NOMO-1 (cell line): ENCODE data around the gene MICALL2.

ENCODE experiments used
- DNase-seq, 2 experiments: peaks; one replicate each; lab custom pipeline; 2025; ENCODE audit not compliant: unreplicated experiment in 2 of 2; lab: John Stamatoyannopoulos, UW

The MICALL2 gene

DNA sequence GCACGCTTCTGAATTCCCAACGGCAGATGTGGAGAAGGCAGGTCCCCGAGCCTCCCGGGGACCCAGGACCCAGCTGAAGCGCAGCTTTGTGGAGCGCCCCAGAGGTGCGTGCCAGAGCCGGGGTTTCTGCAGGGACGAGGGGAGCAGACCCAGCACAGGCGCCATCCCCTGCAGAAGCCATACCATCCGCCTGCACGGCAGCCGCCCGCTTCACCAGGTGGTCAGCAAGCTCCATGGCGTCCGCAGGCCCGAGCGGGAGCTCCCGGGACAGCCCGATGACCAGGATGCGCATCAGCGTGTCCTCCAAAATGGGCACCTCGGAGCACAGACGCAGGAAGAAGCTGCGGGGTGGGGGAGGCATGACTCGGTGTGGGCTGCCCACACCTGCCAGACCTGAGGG, 34.3 kb upstream of the MICALL2 start:
- DNase-seq, result no peak

DNA sequence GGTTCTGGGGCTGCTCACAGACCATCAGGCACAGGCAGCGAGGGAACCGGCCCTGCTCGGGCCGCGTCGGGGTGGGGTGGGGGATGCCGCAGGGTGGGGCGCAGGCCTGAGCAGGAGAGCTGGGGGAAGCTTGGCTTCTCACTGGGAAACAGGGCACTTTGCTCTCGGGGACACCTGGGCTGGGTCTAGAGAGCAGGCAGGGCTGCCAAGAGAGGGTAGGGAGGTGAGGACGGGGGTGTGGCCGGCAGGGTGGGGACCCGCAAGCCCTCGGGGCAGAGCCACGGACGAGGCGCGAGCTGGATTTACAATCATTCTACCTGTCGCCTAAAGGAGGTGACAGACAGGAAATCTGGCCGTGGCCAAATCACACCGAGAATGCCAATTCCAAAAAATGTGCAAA, 33.9 kb upstream of the MICALL2 start:
- no peak for DNase-seq

DNA sequence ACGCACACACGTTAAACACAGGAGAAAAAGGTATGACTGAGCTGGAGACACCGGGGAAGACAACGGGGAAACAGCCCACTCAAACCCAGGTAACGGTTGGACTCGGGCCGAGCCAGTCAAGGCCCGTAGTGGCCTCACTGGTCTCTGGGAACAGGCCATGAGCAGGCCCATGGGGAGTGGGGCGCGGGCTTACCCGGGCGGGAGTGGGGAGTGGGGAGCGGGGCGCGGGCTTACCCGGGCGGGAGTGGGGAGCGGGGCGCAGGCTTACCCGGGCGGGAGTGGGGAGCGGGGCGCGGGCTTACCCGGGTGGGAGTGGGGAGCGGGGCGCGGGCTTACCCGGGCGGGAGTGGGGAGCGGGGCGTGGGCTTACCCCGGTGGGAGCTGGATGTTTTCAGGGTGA, 33.4 kb upstream of the MICALL2 start:
- DNase-seq, result no peak

DNA sequence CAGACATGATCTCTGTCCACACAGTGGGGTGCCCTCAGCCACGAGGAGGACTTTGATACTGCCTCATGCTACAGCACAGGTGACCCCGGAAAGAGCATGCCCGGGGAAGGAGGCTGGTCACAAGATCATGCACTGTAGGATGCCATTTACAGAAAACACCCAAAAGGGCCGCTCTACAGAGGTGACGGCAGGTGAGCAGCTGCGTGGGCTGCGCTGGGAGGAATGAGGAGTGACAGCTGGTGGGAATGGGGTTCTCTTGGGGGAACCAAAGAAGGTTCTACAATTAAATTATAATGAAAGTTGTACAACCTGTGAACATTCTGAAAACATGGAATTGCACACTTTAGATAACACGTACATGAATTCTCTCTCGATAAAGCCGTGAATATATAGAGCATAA, 33.0 kb upstream of the MICALL2 start:
- DNase-seq, result no peak

DNA sequence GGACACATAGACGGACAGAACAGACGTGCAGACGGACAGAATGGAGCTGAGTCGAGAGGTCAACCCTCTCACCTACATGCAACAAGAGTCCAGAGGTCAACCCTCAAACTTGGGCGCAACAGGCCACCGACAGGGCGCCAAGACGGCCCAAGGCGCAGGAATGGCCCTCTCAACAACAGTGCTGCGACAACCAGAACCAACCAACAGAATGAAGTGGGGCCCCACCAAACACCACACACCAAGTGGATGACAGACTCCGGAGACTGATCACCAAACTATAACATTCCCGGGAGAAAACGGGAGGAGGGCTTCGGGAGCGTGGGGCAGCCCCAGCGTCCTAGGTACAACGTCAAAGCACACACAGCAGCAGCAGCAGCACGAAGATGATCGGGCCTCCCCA, 31.6 kb upstream of the MICALL2 start:
- no peak for DNase-seq

DNA sequence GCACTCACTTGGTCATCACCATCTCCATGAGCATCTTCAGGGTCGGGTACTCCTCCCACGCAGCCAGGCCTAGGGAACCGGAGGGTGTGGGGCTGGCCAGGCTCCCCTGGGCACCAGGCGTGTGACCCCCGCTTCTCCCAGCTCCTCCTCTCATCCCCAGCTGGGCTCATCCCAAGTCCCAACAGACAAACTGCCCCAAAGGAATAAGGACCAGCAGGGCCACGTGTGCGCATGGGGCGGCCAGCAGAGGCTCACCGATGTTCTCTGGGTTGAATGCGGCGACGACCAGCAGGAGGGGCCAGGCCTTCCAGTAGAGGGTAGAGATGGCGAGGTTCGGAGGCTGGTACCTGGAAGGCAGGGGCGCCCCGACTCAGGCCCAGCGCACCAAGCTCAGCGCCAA, 30.1 kb upstream of the MICALL2 start:
- DNase-seq, result no peak

DNA sequence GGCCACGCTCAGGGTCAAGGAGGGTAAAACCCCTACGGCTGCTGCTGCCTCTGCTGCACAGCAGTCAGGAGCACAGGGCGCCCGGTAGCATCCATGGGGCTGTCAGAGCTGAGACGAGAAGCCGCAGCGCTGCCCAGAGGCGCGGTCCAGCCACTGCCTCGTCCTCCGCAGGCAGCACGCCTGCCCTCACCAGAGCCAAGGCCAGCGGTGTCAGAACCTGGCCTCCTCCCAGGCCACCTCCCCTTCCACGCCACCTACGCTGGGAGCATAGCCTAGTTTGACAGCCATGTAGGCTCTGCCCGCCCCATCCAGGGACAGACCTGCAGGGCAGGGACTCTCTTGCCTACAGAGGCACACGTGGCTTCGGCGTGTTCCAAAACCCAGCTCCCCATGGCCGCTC, 28.7 kb upstream of the MICALL2 start:
- DNase-seq, result no peak

DNA sequence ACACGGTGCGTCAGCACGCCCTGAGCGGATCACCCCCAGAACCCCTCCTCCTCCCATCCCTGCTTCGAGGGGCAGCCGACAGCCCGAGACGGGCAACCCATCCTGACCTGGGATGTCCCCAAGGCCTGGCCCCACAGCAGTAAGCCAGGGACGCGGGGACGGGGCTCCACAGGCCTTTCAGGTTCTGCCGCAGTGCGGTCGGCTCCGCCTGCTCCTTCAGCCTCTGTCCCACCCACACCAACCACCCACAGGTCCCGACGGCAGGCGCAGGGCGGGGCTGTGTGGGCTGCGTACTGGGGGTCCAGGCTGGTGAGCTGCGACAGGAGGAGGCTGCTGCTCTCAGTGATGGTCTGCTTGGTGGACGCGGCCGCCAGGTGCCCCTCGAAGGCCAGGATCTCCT, 28.2 kb upstream of the MICALL2 start:
- no peak for DNase-seq

DNA sequence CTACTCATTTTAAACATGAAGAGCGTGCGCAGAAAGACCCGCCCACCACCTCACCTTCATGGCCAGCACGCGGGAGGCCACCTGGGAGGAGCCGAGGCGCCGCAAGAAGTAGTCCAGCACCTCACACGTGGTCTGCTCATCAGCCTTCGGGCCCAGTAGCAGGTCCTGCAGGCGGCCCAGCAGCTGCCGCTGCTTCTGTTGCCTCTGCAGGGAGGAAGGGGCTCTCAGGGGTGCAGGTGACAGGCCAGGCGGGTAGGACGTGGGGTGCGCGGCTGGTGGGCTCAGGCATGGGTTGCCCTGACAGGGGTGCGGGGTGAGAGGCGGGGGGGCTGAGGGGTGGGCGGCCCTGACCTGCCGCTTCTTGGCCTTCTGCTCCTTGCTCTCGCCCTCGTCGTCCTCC, 27.3 kb upstream of the MICALL2 start:
- no peak for DNase-seq

DNA sequence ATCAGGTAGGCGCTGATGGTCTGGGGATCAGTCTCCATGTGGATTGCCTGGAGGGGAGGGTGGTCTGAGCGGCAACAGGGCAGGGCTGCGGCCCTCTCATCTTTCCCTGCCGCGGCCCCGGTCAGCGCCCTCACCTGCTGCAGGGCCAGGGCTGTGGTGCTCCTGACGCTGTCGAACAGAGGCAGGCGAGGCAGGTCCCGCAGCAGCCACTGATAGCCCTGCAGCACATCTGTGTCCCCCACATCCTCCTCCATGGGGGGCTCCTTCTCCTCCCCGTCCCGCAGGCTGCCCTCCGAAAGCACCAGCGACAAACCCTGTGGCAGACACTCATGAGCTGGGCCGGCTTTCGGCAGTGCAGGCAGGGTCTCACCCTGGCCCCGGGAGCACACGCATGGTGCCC, 25.9 kb upstream of the MICALL2 start:
- DNase-seq, result no peak

DNA sequence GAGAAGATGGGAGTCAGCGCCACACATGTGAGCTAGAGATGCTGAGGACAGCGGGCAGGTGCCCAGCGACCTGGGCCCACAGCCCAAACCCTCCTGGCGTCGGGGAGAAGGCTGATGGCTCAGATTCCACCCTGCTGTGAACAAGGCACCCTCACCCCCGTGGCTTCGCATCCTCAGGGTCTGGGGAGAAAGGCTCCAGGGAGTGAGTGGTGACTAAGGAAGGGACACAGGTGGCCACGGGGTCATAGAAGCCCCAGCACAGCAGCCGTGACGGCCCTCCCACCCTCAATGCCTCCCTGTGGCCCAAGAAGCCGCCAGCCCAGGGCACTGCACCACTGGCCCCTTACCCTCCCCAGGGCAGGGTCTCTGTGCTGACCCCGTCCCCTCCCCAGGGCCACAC, 25.3 kb upstream of the MICALL2 start:
- DNase-seq, result no peak

DNA sequence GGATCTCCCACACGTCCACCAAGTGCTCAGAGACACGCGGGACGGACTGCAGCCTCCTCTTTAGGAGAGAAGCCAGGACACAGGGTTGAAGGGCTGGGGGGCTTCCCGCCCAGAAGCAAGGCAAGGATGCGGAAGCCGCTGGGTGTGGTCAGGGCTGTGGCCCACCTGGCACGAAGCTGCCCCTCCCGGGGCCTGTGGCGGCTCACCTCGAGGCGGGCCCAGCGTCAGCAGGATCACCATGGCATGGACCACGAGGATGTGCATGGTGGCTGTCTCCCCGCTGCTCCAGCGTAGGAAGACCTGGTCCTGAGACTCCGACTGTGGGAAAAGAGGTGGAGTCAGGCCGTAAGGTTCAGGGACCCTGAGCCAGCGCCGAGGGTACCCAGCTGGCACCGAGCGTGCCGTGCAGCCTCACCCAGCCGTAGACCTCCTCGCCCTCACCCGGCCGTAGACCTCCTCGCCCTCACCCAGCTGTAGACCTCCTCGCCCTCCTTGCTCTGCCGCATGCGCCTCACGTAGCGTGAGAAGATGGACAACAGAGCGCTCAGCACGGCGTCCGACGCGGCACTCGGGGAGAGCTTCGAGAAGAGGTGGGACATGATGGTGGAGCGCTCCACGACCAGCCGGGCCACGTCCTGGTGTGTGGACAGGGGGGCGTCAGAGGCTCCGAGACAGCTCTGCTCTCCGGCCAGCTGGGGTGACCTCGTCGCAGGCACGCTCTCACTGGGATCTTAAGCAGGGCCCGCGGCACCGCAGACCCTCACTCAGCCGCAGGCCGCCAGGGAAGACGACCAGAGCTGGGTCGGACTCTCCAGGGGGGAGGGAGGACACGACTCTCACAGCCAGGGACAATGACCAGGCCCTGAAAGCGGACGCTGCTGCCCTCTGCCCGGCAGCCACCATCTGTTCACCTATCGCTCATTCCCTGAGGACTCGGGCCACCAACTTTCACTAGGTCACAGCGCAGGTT, 24.6 kb upstream of the MICALL2 start:
- DNase-seq, result no peak

DNA sequence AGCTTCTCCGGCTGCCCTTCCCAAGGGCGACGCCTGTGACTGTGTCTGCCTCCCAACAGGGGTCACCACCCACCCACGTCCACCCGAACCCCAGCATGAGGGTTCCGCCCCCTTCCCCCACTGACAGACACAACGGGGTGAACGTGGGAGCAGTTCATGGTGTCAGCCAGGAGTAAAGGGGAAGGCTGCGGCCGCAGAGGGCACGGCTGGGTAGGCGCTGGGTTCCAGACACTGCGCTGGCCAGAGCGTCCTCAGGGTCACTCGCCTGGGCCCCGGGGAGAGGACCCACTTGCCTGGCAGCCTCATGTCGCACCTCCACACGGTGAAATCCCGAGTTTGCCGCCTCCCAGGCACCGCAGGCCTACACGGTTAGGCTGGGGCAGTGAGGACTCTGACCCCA, 23.8 kb upstream of the MICALL2 start:
- DNase-seq, result no peak

DNA sequence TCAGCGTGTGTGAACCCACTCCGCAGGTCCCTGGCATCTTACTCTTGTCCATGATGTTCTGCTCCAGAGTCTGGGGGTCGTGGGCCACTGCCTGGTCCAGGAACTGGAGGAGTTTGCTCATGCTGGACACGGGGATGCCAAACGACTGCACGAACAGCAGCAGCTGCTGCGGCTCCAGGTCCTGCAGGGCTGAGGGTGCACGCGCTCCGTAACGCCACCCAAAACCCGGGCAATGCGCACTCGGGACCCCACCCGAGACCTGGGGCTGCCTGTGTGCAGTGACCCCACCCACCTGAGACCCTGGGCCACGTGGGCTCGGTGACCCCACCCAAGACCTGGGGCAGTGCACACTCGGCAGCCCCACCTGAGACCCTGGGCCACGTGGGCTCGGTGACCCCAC, 22.0 kb upstream of the MICALL2 start:
- DNase-seq, result no peak

DNA sequence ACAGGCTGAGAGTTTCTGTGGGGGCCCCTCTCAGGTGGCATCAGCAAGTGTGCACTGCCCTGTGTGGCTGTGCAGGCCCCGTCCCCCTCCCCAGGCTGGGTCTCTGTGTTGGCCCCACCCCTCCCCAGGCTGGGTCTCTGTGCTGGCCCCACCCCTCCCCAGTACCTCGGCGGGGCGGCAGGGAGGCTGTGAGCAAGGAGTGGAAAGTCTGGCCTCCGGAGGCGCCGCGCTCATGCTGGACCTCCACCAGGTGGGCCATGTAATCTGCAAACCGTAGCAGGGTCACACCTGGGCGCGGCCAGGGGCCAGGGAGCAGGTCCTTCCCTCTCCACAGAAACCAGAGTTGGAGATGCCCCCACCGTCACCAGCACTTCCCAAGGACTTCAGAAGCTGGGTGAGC, 21.4 kb upstream of the MICALL2 start:
- no peak for DNase-seq

DNA sequence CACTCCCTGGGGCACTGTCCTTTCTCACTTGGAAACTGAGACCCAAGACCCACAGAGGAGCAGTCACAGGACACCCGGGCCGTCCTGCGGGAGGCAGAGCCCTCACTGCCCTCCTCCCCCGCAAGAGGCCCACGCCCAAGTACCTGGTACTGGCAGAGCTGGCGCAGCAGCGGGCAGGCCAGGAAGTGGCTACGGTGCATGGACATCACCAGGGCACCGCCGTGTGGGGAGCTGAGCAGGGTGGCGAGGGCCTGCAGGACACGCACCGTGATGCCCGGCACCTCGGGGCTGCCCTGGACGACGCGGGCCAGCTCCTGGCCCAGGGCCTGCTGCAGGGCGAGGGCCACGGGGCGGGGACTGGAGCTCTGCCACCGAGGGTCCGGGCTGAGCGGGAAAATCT, 20.0 kb upstream of the MICALL2 start:
- DNase-seq, result no peak

DNA sequence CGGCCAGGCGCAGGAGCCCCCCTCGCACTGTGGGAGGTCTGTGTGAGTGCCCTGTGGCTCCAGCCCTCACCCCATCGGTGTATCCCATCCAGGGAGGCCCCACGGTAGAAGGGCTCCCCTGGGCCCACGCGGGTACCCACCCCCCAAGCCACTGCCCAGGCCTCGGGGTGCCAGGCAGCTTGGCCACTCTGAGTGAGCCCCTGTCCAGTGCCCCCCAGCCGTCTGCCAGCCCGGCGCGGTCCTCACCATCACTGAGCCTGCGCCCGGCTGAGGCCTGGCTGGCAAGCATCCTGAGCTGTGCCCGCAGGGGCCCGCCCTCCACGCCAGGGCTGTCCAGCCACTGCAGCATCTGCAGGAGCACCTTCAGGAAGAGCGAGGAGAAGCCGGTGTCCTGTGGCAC, 19.2 kb upstream of the MICALL2 start:
- no peak for DNase-seq

DNA sequence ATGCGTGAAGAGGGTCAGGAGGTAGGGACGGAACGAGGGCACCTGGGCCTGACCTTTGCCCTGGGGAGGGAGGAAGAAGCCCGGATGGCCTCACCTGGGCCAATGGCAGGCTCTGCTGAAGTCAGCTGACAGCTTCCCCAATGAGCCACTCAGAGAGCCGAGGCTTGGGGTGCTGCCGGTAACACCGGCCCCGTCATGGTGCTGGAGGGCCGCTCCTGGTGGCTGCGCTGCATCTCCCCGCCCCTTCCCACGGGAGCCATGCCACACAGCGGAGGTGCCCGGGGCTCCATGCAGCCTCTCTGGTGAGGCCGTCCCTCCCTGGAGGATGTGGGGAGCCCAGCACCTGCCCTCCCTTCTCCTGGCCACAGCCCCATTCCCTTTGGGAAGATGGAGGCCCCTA, 17.6 kb upstream of the MICALL2 start:
- DNase-seq, result no peak

DNA sequence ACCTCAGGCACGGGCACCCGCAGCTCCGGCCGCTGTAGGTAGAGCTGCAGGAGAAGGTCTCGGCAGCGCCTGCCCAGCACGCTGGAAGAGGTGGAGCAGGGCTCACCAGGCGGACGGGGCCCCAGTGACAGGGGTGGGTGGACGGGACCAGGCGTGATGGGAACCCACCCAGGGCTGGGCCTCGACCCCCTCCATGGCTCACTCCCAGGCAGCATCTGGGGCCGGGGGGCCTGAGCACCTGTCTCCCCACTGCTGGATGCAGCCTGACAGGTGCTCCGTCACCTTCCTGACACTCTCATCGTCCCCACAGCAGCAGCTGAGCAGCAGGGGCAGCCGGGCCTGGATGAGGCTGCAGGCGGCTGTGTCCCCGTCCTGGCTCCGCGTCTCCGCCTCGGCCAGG, 16.7 kb upstream of the MICALL2 start:
- DNase-seq, result no peak

DNA sequence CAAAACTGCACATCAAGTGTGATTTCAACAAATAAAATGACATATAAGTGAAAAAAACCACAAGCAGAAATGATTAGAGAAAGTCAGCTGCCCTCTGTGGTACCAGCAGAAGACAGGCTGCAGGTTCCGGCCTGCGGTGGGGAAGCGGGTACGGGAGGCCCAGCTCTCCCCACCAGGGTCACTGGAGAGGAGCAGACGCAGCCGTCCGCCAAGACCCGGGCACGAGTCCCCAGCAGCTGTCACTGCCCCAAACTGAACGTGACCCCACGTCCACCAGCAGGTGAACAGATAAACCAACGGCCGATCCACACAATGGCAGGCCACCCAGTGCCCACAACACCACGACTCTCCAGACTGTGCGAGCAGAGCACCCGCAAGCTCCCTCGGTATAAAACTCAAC, 16.1 kb upstream of the MICALL2 start:
- no peak for DNase-seq

DNA sequence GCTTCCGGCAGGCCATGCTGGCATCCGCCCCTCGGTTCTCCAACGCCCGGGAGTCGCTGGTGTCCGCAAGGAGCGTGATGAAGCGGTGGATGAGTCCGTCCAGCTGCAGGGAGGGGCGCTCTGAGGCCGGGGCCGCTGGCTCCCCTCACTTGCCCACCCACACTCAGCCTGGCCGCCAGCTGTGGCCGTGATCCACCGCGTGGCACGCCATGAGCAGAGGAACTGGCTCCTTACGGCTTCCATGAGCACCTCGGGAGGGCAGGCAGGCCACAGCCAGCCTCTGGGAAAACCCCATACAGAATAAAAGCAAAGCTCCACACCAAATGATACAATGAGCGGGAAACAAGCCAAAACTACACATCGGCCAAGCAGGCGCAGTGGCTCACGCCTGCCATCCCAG, 15.5 kb upstream of the MICALL2 start:
- DNase-seq, result no peak

DNA sequence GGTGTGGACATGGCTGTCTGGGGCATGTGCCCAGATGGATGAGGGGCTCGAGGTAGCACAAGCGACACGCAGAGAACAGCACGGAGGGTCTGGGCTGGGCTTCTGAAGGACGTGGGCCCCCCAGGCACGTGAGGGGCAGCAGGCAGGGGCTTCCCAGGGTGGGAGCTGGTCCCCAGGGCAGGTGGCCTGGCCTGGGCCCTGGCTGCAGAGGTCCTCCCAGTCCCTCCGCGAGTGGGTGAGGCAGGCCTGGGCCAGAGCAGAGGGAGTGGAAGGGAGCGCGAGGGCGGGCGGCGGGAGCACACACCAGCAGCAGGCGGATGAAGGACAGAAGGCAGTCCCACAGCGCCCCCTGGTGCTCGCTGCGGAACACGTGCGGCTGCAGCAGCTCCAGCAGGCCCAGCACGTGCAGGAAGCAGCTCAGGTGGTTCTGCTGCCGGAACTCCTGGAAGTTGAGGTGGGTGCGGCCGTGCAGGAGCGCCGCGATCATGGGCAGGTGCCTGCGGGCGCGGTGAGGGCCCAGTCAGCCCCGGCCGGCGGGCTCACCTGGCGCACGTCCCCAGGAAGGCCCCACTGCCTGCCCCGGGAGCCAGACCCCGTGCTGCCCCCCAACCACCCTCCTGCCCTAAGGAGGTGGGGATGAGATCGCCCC, 14.7 kb upstream of the MICALL2 start:
- peak; percentile 47 to 71 for DNase-seq
